GM23248 (cell line): ENCODE results near the gene MYO5B.

ENCODE experiments used
- EZH2 ChIP-seq: fragments of 200-600 bp; sonication (generic); IDR thresholded peaks from 2 replicates; pipeline ENCODE4 v1.6.1; 2018; ENCODE audit warnings: antibody characterized with exemption, mild to moderate bottlenecking; ENCODE audit not compliant: insufficient read depth, poor library complexity, severe bottlenecking
- EZH2phosphoT487 ChIP-seq: fragments of 200-600 bp; sonication (generic); IDR thresholded peaks from 2 replicates; pipeline ENCODE4 v1.6.1; 2018; ENCODE audit warnings: antibody characterized with exemption, moderate library complexity, mild to moderate bottlenecking, low read depth; ENCODE audit not compliant: insufficient read depth

GRCh38 chr18:49933530-49934128, 261.3 kb downstream of the MYO5B start:
- TF ChIP-seq EZH2phosphoT487 (no peak), EZH2 (no peak)
